ENCODE measurements around the gene IWS1.

DNA sequence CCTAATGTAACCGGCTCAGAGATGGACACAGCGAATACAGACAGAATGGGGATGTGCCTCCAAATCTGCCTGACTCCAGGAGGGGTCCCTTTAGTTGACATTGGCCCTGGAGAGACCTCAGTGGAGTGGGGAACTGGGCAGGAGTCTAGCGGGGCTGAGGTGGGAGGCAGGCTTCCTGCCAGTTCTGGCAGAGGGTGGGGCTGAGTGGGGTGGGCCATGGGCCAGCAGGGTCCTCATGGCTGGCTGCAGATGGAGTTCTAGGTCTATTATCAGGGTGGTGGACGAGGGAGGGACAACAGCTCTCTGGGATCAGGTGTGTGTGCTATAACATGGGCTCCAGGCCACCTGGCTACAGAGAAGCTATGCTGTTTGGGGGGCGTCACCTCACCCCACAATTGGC lies 86.9 kb downstream of the IWS1 start:
- TF ChIP-seq, protein P1, sequence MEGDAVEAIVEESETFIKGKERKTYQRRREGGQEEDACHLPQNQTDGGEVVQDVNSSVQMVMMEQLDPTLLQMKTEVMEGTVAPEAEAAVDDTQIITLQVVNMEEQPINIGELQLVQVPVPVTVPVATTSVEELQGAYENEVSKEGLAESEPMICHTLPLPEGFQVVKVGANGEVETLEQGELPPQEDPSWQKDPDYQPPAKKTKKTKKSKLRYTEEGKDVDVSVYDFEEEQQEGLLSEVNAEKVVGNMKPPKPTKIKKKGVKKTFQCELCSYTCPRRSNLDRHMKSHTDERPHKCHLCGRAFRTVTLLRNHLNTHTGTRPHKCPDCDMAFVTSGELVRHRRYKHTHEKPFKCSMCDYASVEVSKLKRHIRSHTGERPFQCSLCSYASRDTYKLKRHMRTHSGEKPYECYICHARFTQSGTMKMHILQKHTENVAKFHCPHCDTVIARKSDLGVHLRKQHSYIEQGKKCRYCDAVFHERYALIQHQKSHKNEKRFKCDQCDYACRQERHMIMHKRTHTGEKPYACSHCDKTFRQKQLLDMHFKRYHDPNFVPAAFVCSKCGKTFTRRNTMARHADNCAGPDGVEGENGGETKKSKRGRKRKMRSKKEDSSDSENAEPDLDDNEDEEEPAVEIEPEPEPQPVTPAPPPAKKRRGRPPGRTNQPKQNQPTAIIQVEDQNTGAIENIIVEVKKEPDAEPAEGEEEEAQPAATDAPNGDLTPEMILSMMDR (IDR thresholded peaks at IDR 0.05 in 8 of 11, conservative IDR thresholded peaks at IDR 0.05 in 3 of 11) = no peak
- TF ChIP-seq POLR2A (IDR thresholded peaks at IDR 0.05) = no peak
